Renal cortical epithelial cell (primary cell): Measurements from ENCODE around the gene SLC13A1. TPM values are rescaled to one million over a fixed set of nuclear protein-coding genes. Genes with fewer than 3 reads are reported as not detected.
"Not testable (repeated sequence)": the region's sequence is repeated elsewhere in the genome, so short reads cannot be mapped to it uniquely, and the experiment has no call there.

ENCODE experiments used
- DNase-seq: peaks from one replicate; pipeline ENCODE4 v3.0.0-alpha.2; 2011; ENCODE audit warnings: low read depth
- total RNA-seq: library from RNA; depleted of rRNA; stranded (reverse); fragments of >200 nt; gene quantifications from 2 replicates; pipeline ENCODE4 v1.2.3, GENCODE V29; 2014

The SLC13A1 gene, protein sequence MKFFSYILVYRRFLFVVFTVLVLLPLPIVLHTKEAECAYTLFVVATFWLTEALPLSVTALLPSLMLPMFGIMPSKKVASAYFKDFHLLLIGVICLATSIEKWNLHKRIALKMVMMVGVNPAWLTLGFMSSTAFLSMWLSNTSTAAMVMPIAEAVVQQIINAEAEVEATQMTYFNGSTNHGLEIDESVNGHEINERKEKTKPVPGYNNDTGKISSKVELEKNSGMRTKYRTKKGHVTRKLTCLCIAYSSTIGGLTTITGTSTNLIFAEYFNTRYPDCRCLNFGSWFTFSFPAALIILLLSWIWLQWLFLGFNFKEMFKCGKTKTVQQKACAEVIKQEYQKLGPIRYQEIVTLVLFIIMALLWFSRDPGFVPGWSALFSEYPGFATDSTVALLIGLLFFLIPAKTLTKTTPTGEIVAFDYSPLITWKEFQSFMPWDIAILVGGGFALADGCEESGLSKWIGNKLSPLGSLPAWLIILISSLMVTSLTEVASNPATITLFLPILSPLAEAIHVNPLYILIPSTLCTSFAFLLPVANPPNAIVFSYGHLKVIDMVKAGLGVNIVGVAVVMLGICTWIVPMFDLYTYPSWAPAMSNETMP
- not detected in 2 replicates for total RNA-seq

DNA sequence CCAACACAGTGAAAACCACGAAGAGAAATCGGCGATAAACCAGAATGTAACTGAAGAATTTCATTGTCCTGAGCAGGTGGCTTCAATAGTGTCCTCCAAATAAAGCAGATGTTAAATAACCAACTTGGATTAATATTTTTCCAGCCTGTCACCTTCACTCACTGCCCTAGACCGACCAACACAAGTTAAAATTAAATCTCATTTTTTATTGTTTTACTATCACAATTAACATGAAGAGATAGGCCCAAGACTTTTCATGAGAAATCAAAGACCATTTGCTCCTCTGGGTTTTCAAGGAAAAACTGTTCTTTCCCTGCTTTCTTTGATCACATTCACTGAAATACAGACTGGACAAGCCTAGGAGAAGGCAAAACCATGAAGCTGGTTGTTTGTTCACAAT lies at the start of gene SLC13A1:
Gene SLC13A1 (minus strand): TSS at position 87 of the 400 bp plus-strand sequence. CDS start 23 bp downstream, at position 64.
- DNase-seq: no peak

DNA sequence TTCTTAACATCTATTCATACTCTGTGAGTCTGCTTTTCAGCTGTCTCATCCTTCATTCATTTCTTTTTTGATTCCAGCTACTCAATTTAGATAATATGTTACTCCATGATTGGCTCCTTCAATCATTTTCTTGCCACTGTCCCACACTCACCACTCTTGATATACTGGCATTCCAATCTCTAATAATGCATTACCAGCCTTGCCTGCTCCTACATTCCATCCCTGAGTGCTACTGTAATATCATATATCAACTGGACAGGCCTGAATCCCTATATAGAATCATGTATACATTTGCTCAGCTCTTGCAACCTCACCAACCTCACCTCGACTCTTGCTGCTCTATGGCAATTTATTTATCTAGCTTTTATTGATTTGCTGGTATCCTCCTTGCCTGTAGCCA lies 45.0 kb upstream of the SLC13A1 start:
- DNase-seq: no peak

DNA sequence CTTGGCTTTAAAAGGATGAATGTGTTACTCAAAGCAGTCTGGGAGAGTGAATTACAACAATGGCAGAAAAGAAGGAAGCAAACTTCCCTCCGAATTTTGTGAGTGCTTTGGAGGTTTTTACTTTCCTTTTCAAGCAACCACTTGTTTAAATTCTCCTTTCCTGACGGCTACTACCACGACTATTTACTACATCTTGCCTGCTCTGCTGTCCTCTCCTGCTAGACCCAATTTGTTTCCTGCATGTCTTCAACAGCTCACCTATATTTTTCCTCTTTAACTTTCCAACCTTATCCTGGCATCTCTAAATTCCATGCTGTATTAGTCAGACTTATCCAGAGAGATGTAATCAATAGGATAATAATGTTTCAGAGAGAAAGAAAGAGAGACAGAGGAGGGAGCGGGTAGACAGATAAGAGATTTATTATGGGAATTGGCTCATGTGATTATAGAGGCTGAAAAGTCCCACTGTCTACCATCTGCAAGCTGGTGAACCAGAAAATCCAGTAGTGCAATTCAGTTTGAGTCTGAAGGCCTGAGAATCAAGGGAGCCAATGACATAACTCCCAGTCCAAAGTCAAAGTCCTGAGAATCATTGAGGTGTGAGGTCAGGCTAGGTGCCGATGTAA lies 42.8 kb upstream of the SLC13A1 start:
- peak; percentile 74 for DNase-seq

DNA sequence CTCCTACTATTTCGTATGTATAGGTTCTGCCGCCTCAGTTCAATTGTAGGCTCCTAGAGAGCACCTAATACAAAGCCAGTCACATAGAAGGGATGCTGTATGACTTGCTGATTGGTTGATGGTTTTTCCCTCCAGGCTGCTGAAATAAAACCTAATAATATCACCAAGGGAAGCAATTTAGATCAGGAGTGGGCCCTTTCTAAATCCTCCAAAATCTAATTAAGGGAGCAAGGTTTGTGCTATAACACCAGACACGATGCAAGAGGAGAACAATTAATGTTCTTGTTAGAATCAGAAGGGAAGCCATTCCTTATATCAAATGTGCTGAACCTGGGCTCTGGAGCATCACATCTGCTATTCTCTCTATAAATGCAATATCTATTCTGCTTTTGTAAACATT lies 42.0 kb upstream of the SLC13A1 start:
- no peak for DNase-seq

DNA sequence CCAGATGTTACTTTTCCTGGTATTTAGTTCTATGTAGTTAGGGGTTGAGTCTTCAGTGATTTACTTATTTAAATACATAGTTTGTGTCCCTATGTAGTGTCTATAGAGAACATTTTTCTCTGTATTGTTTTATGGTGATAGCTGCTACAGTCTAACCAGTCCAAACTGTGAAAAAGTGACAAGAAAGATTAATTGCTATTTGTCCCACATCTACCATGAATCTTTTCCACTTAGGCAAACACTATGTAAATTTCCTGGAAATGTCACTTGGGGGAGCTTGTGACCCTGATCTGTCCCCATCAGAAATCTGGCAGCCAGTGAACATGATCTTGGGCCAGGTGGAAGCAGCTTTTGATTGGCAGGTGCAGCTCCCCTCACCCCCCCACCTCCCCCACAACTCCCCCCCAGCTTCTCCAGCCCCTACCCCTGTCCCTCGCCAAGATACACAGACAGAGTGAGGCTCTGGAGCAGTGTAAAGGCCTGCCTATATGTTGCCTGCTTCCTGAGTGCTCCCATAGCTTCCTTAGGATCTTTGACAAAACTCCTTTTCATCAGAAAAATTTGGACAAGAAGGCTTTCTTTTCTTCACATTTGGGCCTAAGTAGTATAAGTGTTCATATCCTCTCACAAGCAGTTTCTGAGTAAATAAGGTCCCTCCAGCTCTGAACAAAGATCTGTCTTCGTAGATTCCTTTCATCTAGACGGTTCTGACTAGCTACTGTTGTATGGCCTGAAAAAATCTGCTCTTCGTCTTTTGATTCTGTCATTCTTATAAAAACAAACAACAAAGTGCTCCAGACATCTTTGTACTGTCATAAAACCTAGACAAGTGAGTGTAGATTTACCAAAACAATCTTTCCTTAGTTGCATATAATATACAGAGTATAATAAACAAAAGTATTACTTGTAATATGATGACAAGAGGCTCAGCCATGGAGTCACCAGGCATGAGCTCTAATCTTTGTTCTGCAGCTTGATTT lies 31.5 kb upstream of the SLC13A1 start:
- no peak for DNase-seq

DNA sequence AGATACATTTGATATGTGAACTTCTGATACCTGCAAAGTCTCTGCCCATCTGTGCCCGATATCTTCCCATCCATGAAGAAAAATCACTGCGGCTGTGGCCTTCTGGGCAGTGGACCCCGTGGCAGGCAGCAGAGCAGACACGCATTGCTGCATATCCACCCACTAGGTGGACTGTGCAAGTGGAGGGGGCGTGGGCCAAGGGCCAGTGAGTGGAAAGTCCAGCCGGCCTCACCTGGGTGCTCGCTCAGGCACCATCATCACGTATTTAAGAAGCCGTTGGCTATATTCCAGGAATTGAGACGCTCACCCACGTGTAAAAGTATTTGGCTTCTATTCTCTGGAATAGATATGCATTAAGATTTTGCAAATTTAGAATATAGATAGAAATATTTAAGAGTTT lies 30.8 kb upstream of the SLC13A1 start:
- DNase-seq: no peak

DNA sequence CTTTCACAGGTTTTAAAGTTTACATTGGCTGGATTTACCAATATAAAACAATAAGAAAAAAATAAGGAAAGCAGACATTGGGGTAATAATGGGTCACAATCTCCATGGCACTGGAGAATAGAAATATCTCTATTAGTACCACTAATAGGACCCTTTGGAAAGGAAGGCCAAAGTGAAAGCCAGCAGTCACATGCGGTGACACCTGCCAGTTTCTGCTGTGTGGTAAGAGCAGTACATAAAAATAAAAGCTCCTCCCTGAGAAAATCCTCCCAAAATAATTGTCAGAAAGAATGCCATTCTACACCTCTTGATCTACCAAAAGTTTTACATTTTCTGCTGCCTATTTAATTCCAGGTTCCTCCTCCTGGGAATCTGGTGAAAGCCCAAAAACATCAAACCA lies 30.4 kb upstream of the SLC13A1 start:
- no peak for DNase-seq

DNA sequence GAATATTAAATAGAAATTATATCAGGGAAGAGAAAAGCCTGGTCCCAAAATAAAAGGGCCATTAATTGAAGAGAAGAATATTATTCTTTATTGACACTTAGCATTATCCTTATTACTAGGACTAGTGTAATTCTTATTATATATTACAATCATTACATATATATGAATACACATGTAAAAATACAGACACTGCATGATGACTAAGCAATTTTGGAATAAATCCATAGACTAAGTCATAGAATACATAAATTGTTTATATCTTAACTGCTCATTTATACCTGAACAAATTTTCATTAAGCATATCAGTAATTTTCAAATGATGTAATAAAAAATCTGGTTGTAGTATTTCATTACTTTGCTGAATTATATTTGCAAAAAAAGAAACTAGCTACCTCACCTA lies 29.7 kb upstream of the SLC13A1 start:
- DNase-seq: no peak

DNA sequence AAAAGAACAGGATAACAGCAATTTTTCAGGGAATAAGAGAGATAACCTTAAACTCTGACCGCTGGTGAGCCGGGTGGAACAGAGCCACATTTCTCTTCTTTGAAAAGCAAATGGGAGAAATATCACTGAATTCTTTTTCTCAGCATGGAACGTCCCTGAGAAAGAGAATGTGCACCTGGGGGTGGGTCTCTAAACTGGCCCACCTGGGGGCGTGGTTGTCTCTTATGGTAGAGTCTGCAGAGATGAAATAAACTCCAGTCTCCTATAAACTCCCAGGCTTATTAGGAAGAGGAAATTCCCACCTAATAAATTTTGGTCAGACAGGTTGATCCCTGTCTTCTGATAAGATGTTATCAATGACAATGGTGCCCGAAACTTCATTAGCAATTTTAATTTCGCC lies 27.9 kb upstream of the SLC13A1 start:
- not testable (repeated sequence) for DNase-seq

DNA sequence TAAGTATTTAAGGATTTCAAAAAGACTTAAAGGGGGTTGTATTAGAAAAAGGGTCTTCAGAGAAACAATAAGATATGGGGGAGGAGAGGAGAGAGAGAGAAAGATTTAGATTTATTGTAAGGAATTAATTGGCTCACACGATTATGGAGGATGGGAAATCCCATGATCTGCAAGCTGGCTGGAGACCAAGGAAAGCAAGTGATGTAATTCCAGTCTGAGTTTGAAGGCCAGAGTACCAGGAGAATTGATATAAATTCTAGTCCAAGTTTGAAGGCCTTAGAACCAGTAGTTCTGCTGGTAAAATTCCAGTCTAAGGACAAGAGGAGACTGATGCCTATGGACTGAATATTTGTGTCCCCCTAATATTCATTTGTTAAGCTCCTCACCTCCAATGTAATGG lies 20.6 kb upstream of the SLC13A1 start:
- DNase-seq: peak; percentile 11

DNA sequence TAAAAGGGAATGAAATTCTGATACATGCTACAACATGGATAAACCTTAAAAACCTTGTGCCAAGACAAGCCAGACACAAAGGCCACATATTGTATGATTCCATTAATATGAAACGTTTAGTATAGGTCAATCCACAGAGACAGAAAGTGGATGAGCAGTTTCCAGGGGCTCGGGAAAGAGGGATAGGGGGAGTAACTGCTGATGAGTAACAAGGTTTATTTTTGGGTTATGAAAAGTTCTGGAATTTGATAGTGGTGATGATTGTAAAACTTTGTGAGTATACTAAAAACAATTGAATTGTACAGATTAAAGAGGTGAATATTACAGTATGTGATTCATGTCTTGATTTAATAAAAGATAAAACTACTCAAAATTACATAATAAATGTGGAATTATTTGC lies 19.1 kb upstream of the SLC13A1 start:
- no peak for DNase-seq

DNA sequence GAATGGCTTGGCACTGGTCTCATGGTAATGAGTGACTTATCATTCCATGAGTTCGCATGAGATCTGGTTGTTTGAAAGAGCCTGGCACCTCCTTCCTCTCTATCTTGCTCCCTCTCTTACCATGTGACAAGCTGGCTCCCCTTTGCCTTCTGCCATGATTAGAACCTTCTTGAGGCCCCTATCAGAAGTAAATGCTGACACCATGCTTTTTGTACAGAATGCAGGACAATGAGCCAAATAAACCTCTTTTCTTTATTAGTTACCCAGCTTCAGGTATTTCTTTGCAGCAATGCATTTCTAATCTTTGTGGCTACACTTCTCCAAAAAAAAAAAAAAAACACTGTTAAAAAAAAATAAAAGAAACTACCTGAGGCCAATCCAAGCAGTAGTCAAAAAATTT lies 17.1 kb upstream of the SLC13A1 start:
- DNase-seq: no peak

DNA sequence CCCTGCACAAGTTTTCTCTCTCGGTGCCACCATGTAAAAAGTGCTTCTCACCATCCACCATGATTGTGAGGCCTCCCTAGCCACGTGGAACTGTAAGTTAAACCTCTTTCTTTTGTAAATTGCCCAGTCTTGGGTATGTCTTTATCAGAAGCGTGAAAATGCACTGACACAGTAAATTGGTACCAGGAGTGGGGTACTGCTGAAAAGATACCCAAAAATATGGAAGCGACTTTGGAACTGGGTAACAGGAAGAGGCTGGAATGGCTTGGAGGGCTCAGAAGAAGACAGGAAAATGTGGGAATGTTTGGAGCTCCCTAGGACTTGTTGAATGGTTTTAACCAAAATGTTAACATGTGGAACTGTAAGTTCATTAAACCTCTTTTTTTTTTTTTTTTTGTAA lies 15.6 kb upstream of the SLC13A1 start:
- DNase-seq: no peak

DNA sequence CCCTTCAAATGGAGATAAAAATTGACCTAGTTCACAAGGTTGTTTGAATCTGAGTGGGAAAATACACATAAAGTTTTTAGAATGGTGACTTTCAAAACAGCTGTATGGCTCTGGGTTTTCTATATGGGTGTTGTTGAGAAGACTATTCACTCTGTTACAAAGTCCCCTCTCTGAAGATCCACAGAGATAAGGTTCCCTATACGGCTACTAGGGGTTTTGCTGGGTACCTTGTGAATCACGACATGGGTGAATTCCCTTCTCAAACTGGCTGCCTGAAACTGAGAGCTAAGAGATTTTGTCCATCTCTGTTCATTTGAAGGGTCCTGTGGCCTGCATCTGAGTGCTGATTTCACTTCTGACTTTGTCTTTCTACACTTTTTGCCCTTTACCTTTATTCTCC lies 11.8 kb upstream of the SLC13A1 start:
- no peak for DNase-seq

DNA sequence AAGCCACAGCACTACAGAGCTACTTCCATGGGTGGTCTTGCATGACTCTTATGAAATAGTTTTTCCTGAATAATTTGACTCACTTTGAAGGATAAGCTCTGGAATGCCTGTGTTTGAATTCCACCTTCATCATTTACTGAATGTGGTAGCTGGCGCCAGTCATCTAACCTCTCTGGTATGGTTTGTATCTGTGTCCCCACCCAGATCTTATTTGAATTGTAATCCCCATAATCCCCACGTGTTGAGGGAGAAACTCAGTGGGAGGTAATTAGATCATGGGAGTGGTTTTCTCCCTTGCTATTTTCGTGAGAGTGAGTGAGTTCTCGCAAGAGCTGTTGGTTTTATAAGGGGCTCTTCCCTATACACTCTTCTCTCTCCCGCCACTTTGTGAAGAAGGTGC lies 11.2 kb upstream of the SLC13A1 start:
- DNase-seq: no peak

DNA sequence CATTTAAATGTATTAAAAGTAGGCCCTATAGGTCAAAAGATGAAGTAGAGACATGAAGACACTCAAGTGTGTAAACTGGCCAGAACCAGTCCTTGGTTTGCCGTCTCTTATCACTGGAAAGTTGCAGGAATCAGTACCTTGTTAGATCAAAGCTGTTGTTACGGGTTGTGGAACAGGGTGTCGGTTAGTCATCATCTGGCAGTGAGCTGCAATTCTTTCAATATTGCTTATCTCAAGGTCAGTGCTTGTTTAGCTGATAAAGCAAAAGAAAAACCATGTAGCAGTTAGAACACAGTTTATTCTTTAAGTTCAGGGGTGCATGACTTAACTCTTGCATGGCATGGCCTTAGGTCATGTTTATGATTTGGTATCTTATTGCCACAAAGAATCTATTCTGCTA lies 10.0 kb upstream of the SLC13A1 start:
- no peak for DNase-seq

DNA sequence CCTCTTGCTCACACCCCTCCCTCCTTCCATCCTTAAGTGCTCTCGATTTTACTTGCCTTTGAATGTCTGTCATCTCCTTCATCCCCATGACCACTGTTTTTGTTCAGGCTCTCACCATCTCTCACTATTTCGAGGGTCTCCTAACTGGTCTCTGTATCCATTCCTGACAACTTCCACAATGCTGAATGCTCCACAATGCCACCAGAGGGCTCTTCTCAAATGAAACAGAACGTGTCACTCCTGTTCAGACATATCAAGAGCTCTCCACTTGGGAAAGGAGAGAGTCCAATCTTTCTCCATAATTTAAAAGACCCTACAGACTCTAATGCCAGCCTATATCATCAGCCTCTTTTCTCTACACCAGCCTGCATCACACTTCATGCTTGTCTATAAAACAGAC lies 9.0 kb upstream of the SLC13A1 start:
- DNase-seq: peak; percentile 30

DNA sequence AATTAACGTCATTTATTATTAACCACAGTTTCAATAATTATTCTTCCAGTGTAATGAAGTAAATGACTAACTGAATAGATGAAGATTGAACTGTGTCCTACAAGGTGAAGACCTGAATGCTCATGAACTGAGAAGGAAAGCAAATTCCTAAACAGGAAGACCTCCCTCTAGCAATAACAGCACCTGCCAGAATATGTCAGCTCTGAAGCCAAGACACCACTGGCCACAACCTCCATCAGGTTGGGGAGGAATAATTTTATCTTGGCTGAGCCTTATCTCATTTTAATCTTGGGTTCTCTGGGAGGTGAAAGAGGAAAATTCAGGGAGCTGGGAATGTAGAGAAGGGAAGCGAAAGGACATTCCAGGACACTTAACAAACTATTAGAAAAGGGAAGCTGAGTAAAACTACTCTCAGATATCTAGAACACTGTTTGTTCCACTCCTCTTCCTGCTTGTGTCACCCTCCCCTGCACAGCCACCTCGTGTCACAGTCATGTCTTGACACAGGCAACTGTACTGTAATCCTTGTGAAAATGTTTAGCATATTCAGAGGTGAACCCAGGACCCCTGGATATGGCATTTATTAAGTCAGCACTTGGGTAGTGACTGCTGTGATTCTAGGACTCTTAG lies 4.6 kb upstream of the SLC13A1 start:
- no peak for DNase-seq

DNA sequence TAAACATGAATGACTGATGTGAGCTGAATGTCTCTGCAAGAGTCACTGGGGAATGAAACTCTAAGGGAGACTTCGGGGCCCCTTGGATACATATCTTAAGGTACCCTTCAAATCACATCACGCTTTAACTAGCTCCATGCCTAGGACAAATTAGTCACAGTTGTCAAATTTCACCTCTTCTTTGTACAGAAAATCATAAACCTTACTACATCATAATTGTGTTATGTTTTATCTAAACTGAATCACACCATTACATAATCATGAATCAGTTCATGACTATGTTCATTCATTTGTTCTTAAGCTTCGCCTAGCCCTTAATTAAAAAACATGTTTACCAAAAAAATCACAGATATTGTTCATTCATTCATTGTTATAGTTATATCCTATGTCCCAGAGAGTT lies 2.1 kb upstream of the SLC13A1 start:
- no peak for DNase-seq

DNA sequence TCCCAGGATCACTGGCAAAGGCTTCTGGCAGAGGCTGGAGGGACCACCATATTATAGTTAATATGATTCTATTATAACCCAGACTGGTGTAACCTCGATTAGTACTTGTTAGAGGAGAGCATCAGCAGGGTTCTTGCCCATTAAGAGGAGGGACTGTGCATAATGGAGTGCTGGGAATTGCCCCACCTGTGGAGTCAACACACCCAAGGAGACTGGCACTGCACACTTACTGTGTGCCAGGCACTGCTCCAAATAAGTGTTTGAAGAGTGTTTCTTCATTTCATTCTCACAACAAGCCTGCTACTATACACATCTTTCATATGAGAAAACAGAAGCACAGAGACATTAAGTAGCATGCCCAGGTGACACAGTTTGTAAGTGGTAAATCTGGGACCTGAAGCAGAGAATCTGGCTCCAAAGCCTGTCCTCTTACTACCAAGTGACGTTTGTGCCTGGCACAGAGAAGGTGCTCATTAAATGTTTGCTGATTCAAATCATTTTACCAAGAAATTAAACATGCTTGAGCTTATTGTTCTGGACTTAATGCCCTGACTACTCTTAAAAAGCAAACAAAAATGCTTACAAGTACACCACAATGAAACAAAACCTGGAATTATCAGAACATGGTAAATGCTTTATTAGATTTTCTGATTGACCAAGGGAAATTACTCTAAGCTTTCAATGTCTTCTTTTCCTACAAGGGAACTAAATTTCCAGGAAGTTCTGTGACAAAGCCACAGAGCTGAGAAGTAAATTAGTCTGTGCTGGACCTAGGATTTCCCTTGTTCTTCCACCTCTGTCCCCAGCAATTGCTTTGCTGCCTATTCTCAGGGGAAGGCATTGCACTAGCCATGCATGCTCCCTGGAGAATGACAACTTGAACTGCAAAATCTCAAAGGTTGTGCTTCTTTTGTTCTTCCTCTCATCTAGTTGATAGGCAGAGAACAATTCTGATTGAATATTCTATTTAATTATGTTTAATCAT lies 809 bp downstream of the SLC13A1 start:
- no peak for DNase-seq
